Right cardiac atrium (tissue), 5 donors: ENCODE data around the gene SNAPC4. TPM values are rescaled to one million over a fixed set of nuclear protein-coding genes. Genes with fewer than 3 reads are reported as not detected.

Experiments
- ATAC-seq, 2 donors: fragments of 200-7000 bp; cut with Tn5 transposase; one replicate each; pipeline versions ENCODE4 v1.8.0 to v1.9.1; 2020; ENCODE audit warnings: moderate library complexity in 2 of 2, mild to moderate bottlenecking in 1 of 2
- DNase-seq, 3 donors: peaks; one replicate each; pipeline ENCODE4 v3.0.0-alpha.2; 2020
- H3K27ac ChIP-seq: one replicate; pipeline ENCODE4 v1.5.1; 2013; ENCODE audit warnings: mild to moderate bottlenecking, low read length, control low read depth, moderate library complexity
- H3K27me3 ChIP-seq: one replicate; pipeline ENCODE4 v1.6.1; 2013; ENCODE audit not compliant: control insufficient read depth, insufficient read depth
- H3K4me1 ChIP-seq: one replicate; pipeline ENCODE4 v1.6.1; 2013; ENCODE audit warnings: low read length; ENCODE audit not compliant: control insufficient read depth, insufficient read depth
- H3K4me3 ChIP-seq: one replicate; pipeline ENCODE4 v1.5.1; 2013; ENCODE audit warnings: low read length, control low read depth
- H3K9me3 ChIP-seq: one replicate; pipeline ENCODE4 v1.6.1; 2013; ENCODE audit warnings: low read length; ENCODE audit not compliant: control insufficient read depth
- WGBS: extraction: QIAGEN DNeasy Blood & Tissue Kit; methylation state at CpG from one replicate; pipeline ENCODE4 v1.1.7; 2013; 5-methylcytosine and 5-hydroxymethylcytosine counted together
- intact Hi-C, 4 donors: fragments of 100-400 bp; cut with DNase I; formaldehyde crosslinking; loops; one replicate each; pipeline versions ENCODE4 v1.11.0 to v1.14.0; 2022 to 2023
- polyA plus RNA-seq: library from polyadenylated mRNA; stranded (reverse); fragments of 200-250 nt; gene quantifications from one replicate; pipeline ENCODE4 v1.2.3, GENCODE V29; 2013
- total RNA-seq, 4 donors: library from RNA; stranded (reverse); fragmentation: NEBNext Ultra II Directional; extraction: Animal tissue kit (Norgen Biotek cat#: 25700); gene quantifications; one replicate each; pipeline ENCODE4 v1.2.1, GENCODE V29; 2021
- donor health status: healthy with polysubstance abuse.
- donor health status: DM: no; HTN: yes; CAD: no.
- donor health status: DM: no; HTN: no; CAD: no.
- donor health status: DM: no; HTN: yes; CAD: no; lungs with severe emphysema.
- donor health status: DM: yes; HTN: yes; CAD: no.

SNAPC4 gene
- total and polyA plus RNA-seq, 5 donors = 3.2 to 4.4 (median 3.8) TPM

- 82% methylated on average over 4 of the region's 4 CpGs for WGBS
- DNase-seq = no peak
These were observed 3.8 kb downstream of the SNAPC4 start for GRCh38 chr9:136396219-136396515.

GRCh38 chr9:136395345-136396218 is 4.4 kb downstream of the SNAPC4 start:
- Histone ChIP-seq H3K27me3 (no peaks in the 10 kb centered on the region), H3K9me3 (no peaks in the 10 kb centered on the region), H3K4me1 (no peaks in the 10 kb centered on the region), H3K27ac (no peak overlapping the region), H3K4me3 (no peak overlapping the region)
- WGBS = 87% methylated on average over 26 of the region's 26 CpGs
- intact Hi-C loops = no loop called here
- DNase-seq (peak in 2 of 3 donors; percentile 28 to 54), ATAC-seq (no peak)

More at GRCh38 chr9:136396219-136396515, 3.8 kb downstream of the SNAPC4 start:
- H3K4me1 ChIP-seq = no peaks in the 10 kb centered on the region
- intact Hi-C loops = no loop called here
- H3K9me3 ChIP-seq = no peaks in the 10 kb centered on the region
- no peak for ATAC-seq
- H3K4me3 ChIP-seq = no peak overlapping the region
- H3K27me3 ChIP-seq = no peaks in the 10 kb centered on the region
- H3K27ac ChIP-seq = no peak overlapping the region

GRCh38 chr9:136395020-136395340 is 5.0 kb downstream of the SNAPC4 start:
- intact Hi-C loops = no loop called here
- Histone ChIP-seq H3K9me3 (no peaks in the 10 kb centered on the region), H3K27ac (no peak overlapping the region), H3K27me3 (no peaks in the 10 kb centered on the region), H3K4me1 (no peaks in the 10 kb centered on the region), H3K4me3 (no peak overlapping the region)
- no peak for ATAC-seq
- DNase-seq = peak in 1 of 3 donors; percentile 18
- 92% methylated on average over 13 of the region's 13 CpGs for WGBS

GRCh38 chr9:136394312-136395019 is 5.5 kb downstream of the SNAPC4 start:
- H3K27me3 ChIP-seq = no peaks in the 10 kb centered on the region
- H3K4me3 ChIP-seq = no peak overlapping the region
- H3K9me3 ChIP-seq = no peaks in the 10 kb centered on the region
- DNase-seq (peak in 2 of 3 donors; percentile 17 to 36), ATAC-seq (no peak)
- H3K4me1 ChIP-seq = no peaks in the 10 kb centered on the region
- WGBS = 94% methylated on average over 21 of the region's 21 CpGs
- intact Hi-C loops = no loop called here
- no peak overlapping the region for H3K27ac ChIP-seq

GRCh38 chr9:136393531-136393930 is 6.4 kb downstream of the SNAPC4 start:
- WGBS = 87% methylated on average over 17 of the region's 17 CpGs
- ATAC-seq (no peak), DNase-seq (peak in 2 of 3 donors; percentile 7 to 48)
- H3K4me1 ChIP-seq = no peaks in the 10 kb centered on the region
- intact Hi-C loops = no loop called here
- H3K27ac ChIP-seq = no peak overlapping the region
- no peaks in the 10 kb centered on the region for H3K27me3 ChIP-seq
- no peaks in the 10 kb centered on the region for H3K9me3 ChIP-seq
- H3K4me3 ChIP-seq = no peak overlapping the region

GRCh38 chr9:136392538-136393449 is 7.2 kb downstream of the SNAPC4 start:
- H3K27me3 ChIP-seq = no peaks in the 10 kb centered on the region
- no peaks in the 10 kb centered on the region for H3K4me1 ChIP-seq
- ATAC-seq = no peak
- intact Hi-C loops = no loop called here
- WGBS = 79% methylated on average over 21 of the region's 21 CpGs
- DNase-seq = peak; percentile 16 to 50 (median 46)
- no peak overlapping the region for H3K27ac ChIP-seq
- H3K4me3 ChIP-seq = no peak overlapping the region
- H3K9me3 ChIP-seq = no peaks in the 10 kb centered on the region

- H3K4me3 ChIP-seq = no peak overlapping the region
- intact Hi-C loops = no loop called here
- H3K4me1 ChIP-seq = no peaks in the 10 kb centered on the region
- H3K27ac ChIP-seq = no peak overlapping the region
- WGBS = 90% methylated on average over 28 of the region's 28 CpGs
- no peaks in the 10 kb centered on the region for H3K9me3 ChIP-seq
- no peaks in the 10 kb centered on the region for H3K27me3 ChIP-seq
- ATAC-seq (no peak), DNase-seq (peak in 1 of 3 donors; percentile 50)
These were observed 8.0 kb downstream of the SNAPC4 start for GRCh38 chr9:136391737-136392537.

GRCh38 chr9:136389396-136389795 is 10.6 kb downstream of the SNAPC4 start:
- 85% methylated on average over 14 of the region's 14 CpGs for WGBS
- DNase-seq (peak in 1 of 3 donors; percentile 36), ATAC-seq (no peak)
- Histone ChIP-seq H3K27me3 (no peaks in the 10 kb centered on the region), H3K27ac (no peak overlapping the region), H3K4me3 (no peak overlapping the region), H3K9me3 (no peaks in the 10 kb centered on the region), H3K4me1 (no peaks in the 10 kb centered on the region)
- intact Hi-C loops = no loop called here

GRCh38 chr9:136387217-136387616 is 12.8 kb downstream of the SNAPC4 start:
- no peaks in the 10 kb centered on the region for H3K27me3 ChIP-seq
- no peaks in the 10 kb centered on the region for H3K4me1 ChIP-seq
- H3K9me3 ChIP-seq = no peaks in the 10 kb centered on the region
- H3K4me3 ChIP-seq = no peak overlapping the region
- WGBS = 95% methylated on average over 19 of the region's 19 CpGs
- intact Hi-C loops = no loop called here
- DNase-seq = peak in 1 of 3 donors; percentile 37
- no peak overlapping the region for H3K27ac ChIP-seq
- peak in 1 of 2 donors; percentile 21 for ATAC-seq

- 91% methylated on average over 13 of the region's 13 CpGs for WGBS
- Histone ChIP-seq H3K9me3 (no peaks in the 10 kb centered on the region), H3K4me3 (no peak overlapping the region), H3K27ac (no peak overlapping the region), H3K4me1 (no peaks in the 10 kb centered on the region), H3K27me3 (no peaks in the 10 kb centered on the region)
- intact Hi-C loops = no loop called here
- ATAC-seq = no peak
- DNase-seq = no peak
These were observed 14.0 kb downstream of the SNAPC4 start for GRCh38 chr9:136386018-136386417.
